Ramos (cell line): ENCODE results near the gene DPH6.
"Not testable (repeated sequence)": the region's sequence is repeated elsewhere in the genome, so short reads cannot be mapped to it uniquely, and the experiment has no call there.

Source experiments
- in situ Hi-C: fragments of 300-500 bp; cut with MboI; formaldehyde crosslinking; loops from one replicate; pipeline ENCODE4 v1.14.3; 2022; ENCODE audit warnings: low sequenced_read_pairs; ENCODE audit not compliant: unreplicated experiment

The DPH6 gene

DNA sequence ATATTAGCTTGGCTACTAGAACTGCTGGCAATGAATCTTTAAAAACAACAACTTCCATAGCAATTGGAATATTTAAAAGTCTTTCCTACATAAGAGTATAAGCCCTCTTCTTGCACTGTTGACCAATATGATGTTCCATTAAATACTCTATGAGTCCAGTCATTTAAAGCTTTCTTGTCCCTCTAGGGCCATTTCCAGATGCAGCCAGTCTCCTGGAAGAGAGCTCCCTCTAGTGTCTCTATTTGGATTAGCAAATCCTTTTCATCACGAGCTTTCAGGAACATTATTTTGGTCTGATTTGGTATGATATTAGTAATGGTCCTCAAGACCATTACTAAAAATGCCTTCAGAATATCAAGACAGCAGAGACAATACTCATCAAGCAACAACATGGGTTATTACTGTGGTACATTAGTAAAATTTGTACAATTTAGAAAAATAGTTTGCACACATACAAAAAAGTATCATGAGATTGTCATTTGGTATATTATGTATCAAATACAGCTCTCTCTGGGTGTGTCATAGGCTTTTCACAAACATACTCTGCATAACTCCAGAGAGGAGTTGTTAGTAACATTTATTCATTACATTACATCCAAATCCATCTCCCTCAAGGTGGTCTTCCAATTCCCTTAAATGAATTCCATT lies 101.3 kb downstream of the DPH6 start:
- in situ Hi-C loops = loop anchor here (25.0 kb wide), 1 partner anchor 357 kb away; the partner anchor contains the start of gene NANOGP8

DNA sequence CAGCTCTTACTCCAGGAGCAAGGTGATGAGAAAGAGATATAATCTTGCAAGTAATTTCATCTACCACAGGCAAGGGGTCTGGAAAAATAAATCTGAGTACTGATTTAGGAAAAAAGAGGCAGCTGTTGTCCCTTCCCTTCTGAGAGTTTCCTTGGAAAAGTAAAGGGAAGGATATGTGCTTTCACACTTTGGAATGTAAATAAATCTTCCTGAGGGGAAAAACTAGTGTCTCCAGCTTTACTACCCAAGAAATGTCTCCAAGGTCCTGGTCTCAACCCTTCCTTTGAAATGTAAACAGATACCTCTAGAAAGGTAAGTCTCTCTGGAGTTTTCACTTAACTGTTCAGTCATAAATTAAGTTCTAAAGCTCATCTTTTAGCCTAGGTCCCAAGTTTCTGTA lies 102.6 kb downstream of the DPH6 start:
- in situ Hi-C loops = loop anchor here (25.0 kb wide), 1 partner anchor 356 kb away; the partner anchor contains the start of gene NANOGP8

DNA sequence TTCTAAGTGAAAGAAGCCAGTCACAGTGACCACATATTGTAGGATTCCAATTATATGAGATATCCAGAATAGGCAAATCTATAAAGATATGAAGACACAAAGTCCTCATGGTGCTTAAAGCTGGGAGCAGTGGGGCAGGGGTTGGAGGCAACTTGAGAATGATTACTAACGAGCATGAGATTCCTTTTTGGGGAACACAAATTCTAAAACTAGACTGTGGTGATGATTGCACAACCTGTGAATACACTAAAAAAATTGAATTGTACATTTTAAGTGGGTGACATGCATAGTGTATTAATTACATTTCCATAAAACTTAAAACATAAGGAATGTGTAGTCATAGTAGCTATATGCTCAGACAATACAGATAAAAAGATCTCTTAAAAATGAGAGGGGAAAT lies 103.2 kb downstream of the DPH6 start:
- in situ Hi-C loops = loop anchor here (25.0 kb wide), 1 partner anchor 355 kb away; the partner anchor contains the start of gene NANOGP8

DNA sequence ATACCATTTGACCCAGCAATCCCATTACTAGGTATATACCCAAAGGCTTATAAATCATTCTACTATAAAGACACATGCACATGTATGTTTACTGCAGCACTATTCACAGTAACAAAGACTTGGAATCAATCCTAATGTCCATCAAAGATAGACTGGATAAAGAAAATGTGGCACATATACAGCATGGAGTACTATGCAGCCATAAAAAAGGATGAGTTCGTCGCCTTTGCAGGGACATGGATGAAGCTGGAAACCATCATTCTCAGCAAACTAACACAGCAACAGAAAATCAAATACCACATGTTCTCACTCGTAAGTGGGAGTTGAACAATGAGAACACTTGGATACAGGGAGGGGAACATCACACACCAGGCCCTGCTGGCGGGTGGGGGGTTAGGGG lies 104.7 kb downstream of the DPH6 start:
- in situ Hi-C loops = loop anchor here (25.0 kb wide), 1 partner anchor 354 kb away; the partner anchor contains the start of gene NANOGP8

DNA sequence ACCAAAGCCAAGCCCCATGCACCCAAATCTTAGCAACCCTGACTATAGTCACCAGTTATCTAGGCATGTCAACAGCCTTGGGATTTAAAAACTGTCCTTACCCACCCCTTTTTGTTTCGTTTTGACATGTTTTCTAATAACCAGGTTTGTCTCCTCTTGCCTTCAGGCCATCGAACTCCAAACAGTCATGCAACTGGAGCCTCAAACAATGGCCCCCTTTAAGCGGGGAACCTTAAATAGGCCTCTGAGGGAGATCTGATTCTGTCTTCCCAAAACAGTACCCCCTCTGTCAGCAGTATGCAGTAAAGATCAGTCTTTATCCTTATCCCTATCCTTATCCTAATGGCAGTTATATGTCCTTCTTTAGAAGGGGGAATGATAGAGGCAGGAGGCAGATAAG lies 105.7 kb downstream of the DPH6 start:
- in situ Hi-C loops = loop anchor here (25.0 kb wide), 1 partner anchor 353 kb away; the partner anchor contains the start of gene NANOGP8

DNA sequence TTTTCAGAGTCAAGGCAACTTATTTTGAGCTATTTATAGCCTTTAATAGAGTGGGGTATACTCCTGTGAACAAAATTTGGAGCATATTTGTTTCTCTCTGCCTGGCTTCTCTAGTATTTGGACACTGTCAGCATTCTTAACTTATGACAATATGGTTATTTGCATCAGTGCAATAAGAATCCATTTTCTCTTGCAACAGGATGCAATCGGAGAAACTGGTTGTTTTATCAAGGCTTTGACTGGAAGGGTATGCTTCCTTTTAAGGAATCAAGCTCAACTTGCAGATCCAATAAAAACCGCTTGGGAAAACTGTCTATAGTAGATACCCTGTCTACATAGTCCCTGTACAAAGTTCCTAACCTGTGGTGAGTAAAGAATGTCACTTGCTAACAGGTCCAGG lies 106.7 kb downstream of the DPH6 start:
- in situ Hi-C loops = loop anchor here (25.0 kb wide), 1 partner anchor 352 kb away; the partner anchor contains the start of gene NANOGP8

DNA sequence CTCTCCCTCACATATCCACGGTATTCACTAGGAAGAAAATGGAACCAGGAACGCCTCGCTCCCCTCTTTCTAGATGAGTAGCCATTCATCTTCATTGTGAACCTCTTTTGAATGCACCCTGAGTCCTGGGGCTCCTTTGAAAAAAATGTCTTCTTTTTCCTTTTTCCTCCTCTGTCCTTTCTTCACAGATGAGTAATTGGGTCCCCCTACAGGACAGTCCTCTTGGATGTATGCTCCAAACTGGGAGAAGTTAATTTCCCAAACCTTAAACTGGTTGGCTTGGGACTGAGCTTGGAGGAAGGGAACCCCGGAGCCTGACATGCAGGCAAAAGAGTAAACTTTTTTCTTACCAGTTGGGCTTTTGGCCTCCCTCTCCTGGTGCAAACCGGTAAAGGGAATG lies 108.8 kb downstream of the DPH6 start:
- in situ Hi-C loops = loop anchor here (25.0 kb wide), 1 partner anchor 350 kb away; the partner anchor contains the start of gene NANOGP8

DNA sequence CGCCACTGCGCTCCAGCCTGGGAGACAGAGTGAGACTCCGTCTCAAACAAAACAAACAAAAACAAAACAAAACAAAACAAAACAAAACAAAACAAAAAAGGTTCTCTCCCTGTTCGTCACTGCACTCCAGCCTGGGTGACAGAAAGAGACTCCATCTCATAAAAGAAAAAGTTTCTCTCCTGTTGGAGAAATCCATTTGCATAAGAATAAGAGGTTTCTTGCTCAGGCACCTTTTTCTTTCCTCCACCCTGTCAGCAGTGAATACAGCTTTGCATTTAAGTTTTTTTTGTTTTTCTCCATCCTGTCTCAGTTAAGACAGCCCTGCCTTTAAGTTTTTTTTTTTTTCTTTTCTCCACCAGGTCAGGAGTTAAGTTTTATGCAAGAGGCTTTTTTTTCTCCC lies 109.5 kb downstream of the DPH6 start:
- in situ Hi-C loops = loop anchor here (25.0 kb wide), 1 partner anchor 349 kb away; the partner anchor contains the start of gene NANOGP8

DNA sequence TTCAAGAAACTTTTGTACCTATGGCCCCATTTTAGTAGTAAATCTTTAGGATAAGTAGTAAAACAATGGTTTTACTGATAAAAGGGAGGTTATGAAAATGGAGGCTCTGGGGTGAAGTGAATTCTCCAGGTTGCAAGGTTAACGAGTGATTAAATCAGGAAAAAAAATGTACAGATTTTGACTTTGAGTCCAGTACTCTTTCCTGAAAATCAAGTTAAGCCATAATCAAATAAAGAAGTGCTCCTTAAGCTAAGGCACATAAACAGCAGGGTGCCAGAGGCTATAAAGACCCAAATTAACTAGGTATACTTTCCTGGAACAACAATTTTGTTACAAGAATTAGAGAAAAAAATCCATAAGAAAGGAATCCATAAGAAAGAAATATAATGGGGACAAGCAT lies 114.7 kb downstream of the DPH6 start:
- in situ Hi-C loops = loop anchor here (25.0 kb wide), 1 partner anchor 344 kb away; the partner anchor contains the start of gene NANOGP8

DNA sequence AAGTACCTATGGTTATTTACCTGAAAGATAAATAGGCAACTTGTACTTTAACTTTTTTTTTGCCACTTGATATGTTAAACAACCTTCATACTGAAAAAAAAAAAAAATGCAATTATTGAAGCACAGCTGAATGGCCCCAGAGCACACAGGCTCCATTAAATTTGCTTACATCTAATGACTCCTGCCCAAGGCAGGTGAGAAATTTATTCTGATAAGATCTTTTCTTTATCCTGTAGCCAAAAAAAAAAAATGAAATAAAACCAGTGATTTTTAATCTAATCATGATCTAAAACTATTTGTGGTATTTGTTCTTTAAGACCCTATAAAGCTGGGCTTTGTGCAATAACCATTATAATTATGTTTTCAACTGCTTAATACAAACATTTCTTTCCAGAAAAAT lies 115.7 kb downstream of the DPH6 start:
- in situ Hi-C loops = loop anchor here (25.0 kb wide), 1 partner anchor 343 kb away; the partner anchor contains the start of gene NANOGP8

DNA sequence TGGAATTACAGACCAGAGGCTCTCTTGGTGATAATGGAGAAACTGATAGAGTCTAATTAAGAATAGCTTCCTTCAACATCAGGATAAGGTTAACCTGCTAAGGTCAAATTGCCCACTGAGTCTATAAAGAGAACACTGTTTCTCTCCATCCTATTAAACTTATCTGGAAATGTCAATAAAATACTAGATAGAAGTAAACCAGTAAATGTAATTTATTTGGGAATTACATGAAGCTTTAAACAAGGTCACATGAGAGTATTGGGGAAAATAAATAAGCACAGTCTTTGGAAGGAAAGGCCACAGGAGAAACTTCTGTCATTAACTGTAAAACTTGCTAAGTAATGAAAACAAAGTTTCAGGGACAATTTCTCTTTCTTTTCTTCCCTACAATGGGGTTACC lies 118.5 kb downstream of the DPH6 start:
- in situ Hi-C loops = loop anchor here (25.0 kb wide), 1 partner anchor 340 kb away; the partner anchor contains the start of gene NANOGP8

DNA sequence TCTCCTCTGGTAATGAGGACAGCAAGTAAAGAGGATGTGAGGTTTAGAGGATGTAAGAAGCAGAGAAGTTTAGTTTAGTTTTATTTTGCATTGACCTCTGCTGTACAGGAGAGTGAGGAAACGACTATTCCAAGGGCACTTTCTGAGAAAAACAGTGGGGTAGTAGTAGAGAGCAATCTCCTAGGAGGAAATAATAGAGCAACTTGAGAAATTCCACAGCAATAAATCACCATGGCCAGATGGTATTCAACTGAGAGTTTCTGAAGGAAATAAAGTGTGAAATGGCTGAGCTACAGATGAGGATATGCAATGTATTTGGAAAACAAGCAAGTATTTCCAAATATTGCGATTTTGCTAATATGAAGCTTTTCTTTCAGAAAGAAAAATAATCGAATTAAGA lies 118.9 kb downstream of the DPH6 start:
- in situ Hi-C loops = loop anchor here (25.0 kb wide), 1 partner anchor 340 kb away; the partner anchor contains the start of gene NANOGP8

DNA sequence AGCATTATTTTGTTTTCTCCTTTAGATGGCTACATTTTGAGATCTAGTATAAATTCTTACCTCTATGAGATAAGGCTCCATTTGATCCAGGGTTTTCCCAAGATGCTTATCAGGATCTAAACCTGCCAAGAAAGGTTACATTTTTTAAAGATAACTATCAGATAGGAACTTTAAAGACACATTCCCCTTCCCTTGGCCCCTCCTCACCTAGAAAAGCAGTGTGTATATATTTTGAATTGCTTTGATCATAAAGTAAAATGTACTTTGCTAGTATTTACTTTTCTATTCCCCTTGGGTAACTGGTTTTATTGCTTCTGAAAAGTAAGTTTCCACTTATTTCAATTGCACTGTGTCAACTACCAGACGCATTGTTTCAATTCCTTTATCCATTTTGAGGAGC lies 135.2 kb downstream of the DPH6 start:
- in situ Hi-C loops = no loop called here

DNA sequence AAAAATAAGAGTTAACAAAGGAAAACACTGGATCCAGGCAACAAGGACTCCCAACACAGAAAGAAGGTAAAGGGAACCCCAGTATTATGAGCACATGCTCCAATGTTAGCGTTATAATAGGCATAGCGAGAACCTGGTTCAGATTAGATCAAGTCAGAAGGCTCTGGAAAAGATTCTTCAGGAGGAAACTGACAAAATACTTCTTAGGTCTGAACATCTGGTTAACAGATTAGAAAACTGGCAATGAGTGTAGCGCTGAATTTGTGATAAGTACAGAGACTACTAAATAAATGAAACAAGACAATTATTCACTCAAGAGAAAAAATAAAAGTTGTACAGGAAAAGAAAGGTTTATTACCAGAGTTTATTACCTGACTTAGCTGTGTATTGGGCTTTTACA lies 146.1 kb downstream of the DPH6 start:
- in situ Hi-C loops = no loop called here

DNA sequence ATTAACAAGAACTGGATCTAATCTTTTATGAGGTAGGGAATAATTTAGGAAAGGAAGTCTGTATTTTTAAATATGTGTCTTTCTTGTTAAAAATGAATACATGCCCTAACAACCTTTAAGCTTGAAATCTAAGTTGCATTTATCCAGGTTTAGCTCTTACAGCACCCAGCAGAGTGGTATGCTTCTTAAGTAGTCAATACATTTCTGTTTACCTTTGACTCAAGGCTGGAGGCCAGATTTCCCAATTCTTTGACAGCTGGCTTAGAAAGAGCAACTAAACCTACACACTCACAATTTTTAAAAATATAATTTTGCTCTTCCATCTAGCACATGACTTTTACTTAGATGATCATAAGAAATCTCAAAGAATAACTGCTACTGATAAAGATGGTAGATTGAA lies 148.9 kb downstream of the DPH6 start:
- in situ Hi-C loops = no loop called here

DNA sequence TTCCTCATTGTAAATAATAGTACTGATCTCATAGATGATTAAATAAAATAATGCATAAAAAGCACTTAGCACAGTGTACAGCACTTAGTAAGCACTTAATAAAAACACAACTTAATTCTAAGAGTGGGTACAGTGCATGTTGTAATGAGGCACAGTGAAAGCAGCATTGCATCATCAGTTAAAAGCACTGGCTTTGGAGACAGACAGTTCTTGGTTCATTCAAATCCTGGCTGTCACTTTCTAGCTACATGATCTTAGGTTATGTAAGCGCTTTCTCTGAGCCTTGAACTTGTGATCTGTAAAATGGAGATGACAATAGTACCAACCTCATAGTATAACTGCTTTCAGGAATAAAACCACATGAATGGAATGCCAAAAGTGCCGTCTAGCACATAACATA lies 151.5 kb downstream of the DPH6 start:
- in situ Hi-C loops = no loop called here

DNA sequence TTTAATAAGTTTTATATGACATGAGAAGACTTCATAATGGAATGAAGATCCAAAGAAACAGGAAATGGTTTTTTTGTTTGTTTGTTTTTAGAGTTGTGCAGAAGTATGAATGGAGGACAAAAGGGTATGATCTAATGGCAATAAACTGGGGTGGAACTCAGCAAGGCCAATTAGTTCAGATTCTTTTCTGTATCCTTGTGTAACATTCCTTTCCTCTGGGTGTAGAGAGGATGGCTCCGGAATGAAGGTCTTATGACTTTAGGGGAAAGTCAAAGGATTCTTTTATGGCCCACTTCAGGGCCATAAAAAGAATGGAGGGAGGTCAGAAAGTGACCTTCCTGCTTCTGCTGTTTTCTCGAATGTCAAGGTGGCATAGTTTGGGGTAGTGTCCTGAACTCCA lies 152.6 kb downstream of the DPH6 start:
- in situ Hi-C loops = no loop called here

DNA sequence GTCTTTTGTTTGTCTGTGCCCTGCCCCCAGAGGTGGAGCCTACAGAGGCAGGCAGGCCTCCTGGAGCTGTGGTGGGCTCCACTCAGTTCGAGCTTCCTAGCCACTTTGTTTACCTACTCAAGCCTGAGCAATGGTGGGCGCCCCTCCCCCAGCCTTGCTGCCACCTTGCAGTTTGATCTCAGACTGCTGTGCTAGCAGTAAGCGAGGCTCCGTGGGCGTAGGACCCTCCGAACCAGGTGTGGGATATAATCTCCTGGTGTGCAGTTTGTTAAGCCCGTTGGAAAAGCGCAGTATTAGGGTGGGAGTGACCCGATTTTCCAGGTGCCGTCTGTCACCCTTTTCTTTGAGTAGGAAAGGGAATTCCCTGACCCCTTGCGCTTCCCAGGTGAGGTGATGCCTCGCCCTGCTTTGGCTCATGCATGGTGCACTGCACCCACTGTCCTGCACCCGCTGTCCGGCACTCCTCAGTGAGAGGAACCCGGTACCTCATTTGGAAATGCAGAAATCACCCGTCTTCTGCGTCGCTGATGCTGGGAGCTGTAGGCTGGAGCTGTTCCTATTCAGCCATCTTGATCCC lies 154.5 kb downstream of the DPH6 start:
- in situ Hi-C loops = not testable (repeated sequence)

DNA sequence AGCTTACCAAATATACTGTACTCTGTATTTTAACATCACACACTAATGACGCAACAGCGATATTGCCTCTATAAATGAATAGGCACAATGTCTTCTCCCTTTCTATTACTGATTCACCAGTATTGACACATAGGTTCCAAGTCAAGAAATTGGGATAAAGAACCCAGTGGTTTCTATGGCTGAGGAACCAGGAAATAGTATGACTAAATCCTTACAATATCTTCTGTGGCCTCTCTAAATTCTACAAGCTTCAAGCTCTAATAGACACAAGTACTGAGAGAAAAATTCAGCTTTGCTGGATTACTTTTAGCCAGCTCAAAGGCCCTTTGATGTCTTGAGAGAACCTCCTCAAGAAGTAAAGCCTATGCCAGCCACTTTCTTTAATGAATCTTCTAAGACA lies 162.5 kb downstream of the DPH6 start:
- in situ Hi-C loops = no loop called here

DNA sequence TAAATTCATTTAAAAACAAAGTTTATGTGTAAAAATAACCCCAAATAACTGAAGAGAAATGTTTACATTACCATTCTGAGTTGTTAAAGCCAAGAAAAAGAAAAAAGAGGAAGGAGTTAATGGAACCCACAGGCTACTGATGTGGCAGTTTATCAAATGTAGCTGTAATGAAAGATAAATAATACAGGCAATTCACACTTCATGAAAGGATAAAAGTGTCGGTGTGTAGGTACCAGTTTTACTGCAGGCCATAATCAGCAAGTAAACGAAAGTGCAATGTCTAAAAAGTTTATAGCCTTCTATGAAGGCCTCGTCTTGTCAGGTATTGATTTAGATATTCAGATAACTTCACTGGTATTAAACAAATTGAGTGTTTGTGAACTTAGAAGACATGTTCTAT lies 164.6 kb downstream of the DPH6 start:
- in situ Hi-C loops = no loop called here

DNA sequence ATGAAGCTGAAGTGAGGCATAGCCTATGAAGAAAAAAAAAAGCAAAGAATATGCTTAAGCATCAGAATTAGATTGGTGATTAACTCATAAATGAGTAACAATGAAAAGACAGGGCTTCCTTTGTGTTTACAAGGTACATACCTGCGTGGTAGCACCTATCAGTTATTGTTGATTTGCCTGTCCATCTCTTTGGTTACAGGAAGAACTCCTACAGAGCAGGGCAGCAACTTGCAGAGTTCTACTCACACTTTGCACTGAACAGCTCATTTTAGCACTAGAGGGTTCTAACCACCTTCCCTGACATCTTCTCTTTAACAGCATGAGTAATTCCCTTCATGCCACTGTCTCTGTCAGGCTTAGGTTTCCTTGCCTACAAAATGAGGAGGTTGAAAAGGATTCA lies 166.0 kb downstream of the DPH6 start:
- in situ Hi-C loops = no loop called here
